Measurements from ENCODE around the gene BMPR1B. TPM values are rescaled to one million over a fixed set of nuclear protein-coding genes. Genes with fewer than 3 reads are reported as not detected.

Gene BMPR1B
- total RNA-seq, 1 experiment from 2014 or later: not detected

DNA sequence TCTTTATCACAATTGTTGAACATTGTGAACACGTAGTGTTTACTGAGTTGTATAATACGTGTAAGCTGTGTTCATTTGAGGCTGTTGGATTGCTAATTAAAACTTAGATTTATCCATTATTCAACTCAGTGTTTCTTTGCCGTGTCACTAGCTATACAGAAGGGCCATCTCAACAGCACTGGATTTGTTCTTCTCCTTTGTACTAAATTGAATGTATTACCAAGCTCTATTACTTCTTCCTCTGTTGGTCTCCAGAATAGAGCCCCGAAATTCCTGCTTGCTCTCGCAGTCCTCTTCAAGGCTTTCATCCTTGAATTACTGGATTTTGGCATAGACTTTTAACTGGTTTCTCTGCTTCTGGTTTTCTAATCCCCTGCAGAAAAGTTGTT lies 182.8 kb downstream of the BMPR1B start:
- no peaks in the 10 kb centered on the region for H3K36me3 ChIP-seq (ENCODE audit: control insufficient read depth in 1 of 2, insufficient read depth in 2 of 2, low read length in 2 of 2)
- no peaks in the 10 kb centered on the region for H4K20me1 ChIP-seq (ENCODE audit: insufficient read depth)
- no peaks in the 10 kb centered on the region for H3K9me3 ChIP-seq (ENCODE audit: control insufficient read depth in 1 of 2, insufficient read depth in 1 of 2, low read depth in 1 of 2, low read length in 2 of 2)
- RAD21 ChIA-PET (ENCODE audit: low non-redundant PET in 1 of 2, low total read pairs in 2 of 2, uncharacterized antibody in 2 of 2, unreplicated experiment in 2 of 2): no interaction called here
- H3K4me2 ChIP-seq (ENCODE audit: low read length): no peak overlapping the region
- no peaks in the 10 kb centered on the region for H3K27me3 ChIP-seq (ENCODE audit: insufficient read depth, low read length)
- H3K9me2 ChIP-seq (ENCODE audit: insufficient read depth): no peaks in the 10 kb centered on the region
- no TSS peak for BruUV-seq (replicated peaks)
- no peaks in the 10 kb centered on the region for H3K79me2 ChIP-seq (ENCODE audit: insufficient read depth, low read length)
- ATAC-seq (no peak), DNase-seq (ENCODE audit: low read depth, low spot score) (no peak)
- CTCF ChIA-PET: no interaction called here
- H3K27ac ChIP-seq (ENCODE audit: low read depth, low read length): no peak overlapping the region
- no peak overlapping the region for H2AFZ ChIP-seq (ENCODE audit: low read depth, low read length, poor library complexity, severe bottlenecking)
- no peak for TF ChIP-seq ZFX (IDR thresholded peaks at IDR 0.05)
- TF ChIP-seq EZH2phosphoT487 (IDR thresholded peaks at IDR 0.05; ENCODE audit: borderline replicate concordance): no peak
- TF ChIP-seq, protein P1, sequence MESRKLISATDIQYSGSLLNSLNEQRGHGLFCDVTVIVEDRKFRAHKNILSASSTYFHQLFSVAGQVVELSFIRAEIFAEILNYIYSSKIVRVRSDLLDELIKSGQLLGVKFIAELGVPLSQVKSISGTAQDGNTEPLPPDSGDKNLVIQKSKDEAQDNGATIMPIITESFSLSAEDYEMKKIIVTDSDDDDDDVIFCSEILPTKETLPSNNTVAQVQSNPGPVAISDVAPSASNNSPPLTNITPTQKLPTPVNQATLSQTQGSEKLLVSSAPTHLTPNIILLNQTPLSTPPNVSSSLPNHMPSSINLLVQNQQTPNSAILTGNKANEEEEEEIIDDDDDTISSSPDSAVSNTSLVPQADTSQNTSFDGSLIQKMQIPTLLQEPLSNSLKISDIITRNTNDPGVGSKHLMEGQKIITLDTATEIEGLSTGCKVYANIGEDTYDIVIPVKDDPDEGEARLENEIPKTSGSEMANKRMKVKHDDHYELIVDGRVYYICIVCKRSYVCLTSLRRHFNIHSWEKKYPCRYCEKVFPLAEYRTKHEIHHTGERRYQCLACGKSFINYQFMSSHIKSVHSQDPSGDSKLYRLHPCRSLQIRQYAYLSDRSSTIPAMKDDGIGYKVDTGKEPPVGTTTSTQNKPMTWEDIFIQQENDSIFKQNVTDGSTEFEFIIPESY (IDR thresholded peaks at IDR 0.05; ENCODE audit: extremely low read depth, insufficient replicate concordance, low read length): no peak
- no peak for TF ChIP-seq CEBPB (IDR thresholded peaks at IDR 0.05; ENCODE audit: low read depth)
- no peak for TF ChIP-seq FOSL1 (IDR thresholded peaks at IDR 0.05; ENCODE audit: low read depth)
- no peak for TF ChIP-seq TCF7L2 (IDR thresholded peaks at IDR 0.05; ENCODE audit: borderline replicate concordance, extremely low read depth, insufficient read depth, insufficient read length)
- no peak for TF ChIP-seq MAX (IDR thresholded peaks at IDR 0.05)
- no peaks in the 10 kb centered on the region for H3K4me1 ChIP-seq (ENCODE audit: control insufficient read depth in 1 of 2, insufficient read depth in 2 of 2, low read length in 2 of 2)
- intact Hi-C loops (cut with micrococcal nuclease): no loop called here
- no peak overlapping the region for H3K9ac ChIP-seq (ENCODE audit: low read length)
- H3K4me3 ChIP-seq (replicated peaks in 1 of 2; ENCODE audit: low read depth in 1 of 2, low read length in 2 of 2): no peak overlapping the region
- POLR2A ChIA-PET: no interaction called here

- RAD21 ChIA-PET (ENCODE audit: low non-redundant PET in 1 of 2, low total read pairs in 2 of 2, uncharacterized antibody in 2 of 2, unreplicated experiment in 2 of 2): no interaction called here
- BruUV-seq (replicated peaks): no TSS peak
- DNase-seq (ENCODE audit: low read depth, low spot score) (no peak), ATAC-seq (no peak)
- Histone ChIP-seq H3K9me2 (ENCODE audit: insufficient read depth) (no peaks in the 10 kb centered on the region), H4K20me1 (ENCODE audit: insufficient read depth) (no peaks in the 10 kb centered on the region), H3K79me2 (ENCODE audit: insufficient read depth, low read length) (no peaks in the 10 kb centered on the region), H3K9me3 (ENCODE audit: control insufficient read depth in 1 of 2, insufficient read depth in 1 of 2, low read depth in 1 of 2, low read length in 2 of 2) (no peaks in the 10 kb centered on the region), H3K27me3 (ENCODE audit: insufficient read depth, low read length) (no peaks in the 10 kb centered on the region), H2AFZ (ENCODE audit: low read depth, low read length, poor library complexity, severe bottlenecking) (no peak overlapping the region), H3K4me3 (replicated peaks in 1 of 2; ENCODE audit: low read depth in 1 of 2, low read length in 2 of 2) (no peak overlapping the region), H3K4me1 (ENCODE audit: control insufficient read depth in 1 of 2, insufficient read depth in 2 of 2, low read length in 2 of 2) (no peaks in the 10 kb centered on the region), H3K27ac (ENCODE audit: low read depth, low read length) (no peak overlapping the region), H3K36me3 (ENCODE audit: control insufficient read depth in 1 of 2, insufficient read depth in 2 of 2, low read length in 2 of 2) (no peaks in the 10 kb centered on the region), H3K4me2 (ENCODE audit: low read length) (no peak overlapping the region), H3K9ac (ENCODE audit: low read length) (no peak overlapping the region)
- CTCF ChIA-PET: no interaction called here
- POLR2A ChIA-PET: no interaction called here
- intact Hi-C loops (cut with micrococcal nuclease): no loop called here
- no peak for TF ChIP-seq EGR1 (IDR thresholded peaks at IDR 0.05; ENCODE audit: low read depth)
- TF ChIP-seq YY1 (IDR thresholded peaks at IDR 0.05; ENCODE audit: extremely low read depth, insufficient replicate concordance, low read depth, low read length): no peak
- no peak for TF ChIP-seq REST (IDR thresholded peaks at IDR 0.05; ENCODE audit: low read depth)
- TF ChIP-seq SIN3A (IDR thresholded peaks at IDR 0.05; ENCODE audit: low read depth): no peak
- TF ChIP-seq EZH2 (IDR thresholded peaks at IDR 0.05): no peak
- TF ChIP-seq CTCF (IDR thresholded peaks at IDR 0.05 in 2 of 3, conservative IDR thresholded peaks at IDR 0.05 in 1 of 3; ENCODE audit: borderline replicate concordance in 1 of 3, insufficient read depth in 1 of 3, low read depth in 2 of 3, low read length in 2 of 3): no peak
Measured at GRCh38 chr4:94941706-94942105, 184.0 kb downstream of the BMPR1B start.

All from HCT116 (cell line).